HG03565 (cell line): ENCODE data around the gene ZNF385C.

Experiments
- ATAC-seq: cut with Tn5 transposase; IDR thresholded peaks from one replicate; pipeline ENCODE4 v1.9.1; 2021; ENCODE audit warnings: mild to moderate bottlenecking, moderate library complexity; ENCODE audit not compliant: unreplicated experiment

Gene ZNF385C

DNA sequence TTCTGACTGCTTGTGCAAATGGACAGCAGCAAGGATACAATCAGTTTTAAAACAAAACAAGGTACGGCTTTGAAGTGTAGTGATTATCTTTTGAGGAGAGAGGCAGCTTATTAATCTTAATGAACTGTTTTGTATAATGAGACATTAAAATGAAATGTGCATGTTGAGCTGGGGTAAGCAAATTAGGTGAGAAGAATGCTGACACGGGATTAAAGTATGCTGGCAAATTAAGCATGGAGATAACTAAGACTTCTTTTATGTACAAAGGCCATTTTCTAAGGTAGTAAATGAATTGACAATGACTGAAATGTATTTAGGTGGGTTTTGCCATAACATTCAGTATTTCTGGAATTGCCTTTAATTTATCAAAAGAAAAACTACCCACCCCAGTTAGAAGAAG is 99.8 kb downstream of the ZNF385C start:
- no peak for ATAC-seq

DNA sequence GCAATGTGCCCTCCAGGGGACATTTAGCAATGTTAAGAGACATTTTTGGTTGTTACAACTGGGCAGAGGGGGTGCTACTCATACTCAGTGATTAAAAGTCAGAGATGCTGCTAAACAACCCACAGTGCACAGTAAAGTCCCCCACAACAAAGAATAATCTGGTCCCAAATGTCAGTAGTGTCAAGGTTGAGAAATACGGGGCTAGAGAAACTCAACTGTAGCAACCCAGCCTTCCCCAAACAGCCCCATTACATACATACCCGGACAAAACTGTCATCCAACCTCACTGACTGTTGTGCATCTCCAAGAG is 101.5 kb downstream of the ZNF385C start:
- ATAC-seq: no peak

DNA sequence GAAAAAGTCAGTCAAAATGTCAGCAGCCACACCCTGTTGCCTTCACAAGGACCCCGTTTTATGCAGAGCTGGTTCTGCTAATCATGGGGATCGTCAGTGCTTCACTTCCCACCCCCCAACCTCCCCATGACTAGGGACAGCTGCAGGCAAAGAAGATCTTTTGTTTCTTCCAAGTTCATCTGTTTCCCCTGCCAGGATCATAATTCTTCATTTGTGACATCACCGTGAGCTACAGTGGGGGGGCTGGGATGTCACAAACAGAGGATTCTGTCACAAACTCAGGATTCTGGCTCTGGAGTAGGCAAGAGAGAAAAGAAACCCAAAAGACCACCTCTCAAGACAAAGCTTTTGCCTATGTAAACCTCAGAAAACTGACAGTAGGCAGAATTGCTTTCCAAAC is 105.7 kb downstream of the ZNF385C start:
- no peak for ATAC-seq

DNA sequence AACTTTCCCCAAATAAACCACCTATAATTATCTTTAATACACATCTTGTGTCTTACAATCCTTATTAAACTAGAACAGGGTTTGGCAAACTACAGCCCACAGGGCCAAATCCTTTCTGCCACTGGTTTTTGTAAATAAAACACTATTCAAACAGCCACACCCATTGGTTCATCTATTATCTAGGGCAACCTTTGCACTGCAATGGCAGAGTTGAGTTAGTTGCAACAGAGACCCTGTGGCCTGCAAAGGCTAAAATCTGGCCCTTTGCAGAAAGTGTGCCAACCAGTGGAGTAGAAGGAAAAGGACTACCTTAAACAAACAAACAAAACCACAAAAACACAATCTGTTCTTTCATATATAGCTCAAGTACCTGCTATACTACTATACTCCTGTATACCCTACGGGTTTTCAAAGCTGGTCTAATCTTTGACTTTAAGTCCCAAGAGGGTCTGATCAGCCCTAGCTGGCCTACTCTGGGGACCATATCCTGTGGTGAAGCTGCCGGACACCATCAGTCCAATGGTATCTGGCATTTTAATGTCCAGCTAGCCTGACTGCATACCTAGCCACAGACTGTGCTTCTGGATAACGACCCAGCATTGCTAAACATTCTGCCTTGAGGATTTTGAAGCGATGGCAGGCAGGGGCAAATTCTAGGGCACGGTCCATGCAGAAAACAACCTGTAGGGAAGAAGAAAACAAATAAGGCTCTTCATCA is 108.4 kb downstream of the ZNF385C start:
- no peak for ATAC-seq

DNA sequence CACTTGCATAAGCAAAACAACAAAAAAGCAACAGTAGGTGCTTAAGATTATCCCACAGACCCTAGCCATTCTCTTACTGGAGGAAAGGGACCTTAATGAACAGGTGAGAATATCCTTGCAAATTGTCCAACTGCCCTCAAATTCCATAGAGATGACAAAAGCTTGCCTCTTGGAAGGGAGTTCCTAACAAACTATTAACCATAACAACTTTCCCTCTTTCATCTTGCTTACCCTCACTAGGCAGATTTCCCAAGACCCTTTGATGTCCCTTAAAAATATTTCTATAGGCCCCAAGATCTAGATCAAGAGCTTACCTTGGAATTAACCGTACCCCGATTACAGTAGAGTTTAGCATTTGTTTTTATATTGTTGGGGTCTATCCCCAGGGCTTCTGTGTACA is 109.9 kb downstream of the ZNF385C start:
- no peak for ATAC-seq

DNA sequence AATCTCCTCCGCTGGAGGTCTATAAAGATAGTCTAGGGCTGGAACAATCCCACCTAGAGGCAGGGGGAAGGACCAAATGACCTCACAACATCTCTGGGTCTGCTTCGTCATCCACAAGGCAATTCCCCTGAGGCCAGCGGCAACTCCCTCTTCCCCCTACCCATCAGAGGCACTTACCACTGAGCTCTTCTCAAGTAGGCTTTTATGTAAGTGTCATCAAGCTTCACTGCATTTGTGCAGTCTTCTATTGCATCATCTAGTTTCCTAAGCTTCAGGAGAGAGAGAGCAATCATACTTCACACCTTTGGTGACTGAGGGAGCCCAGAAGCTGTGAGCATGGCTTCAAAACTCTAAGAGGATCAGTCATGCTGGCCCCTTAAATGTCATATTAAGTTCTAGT is 110.6 kb downstream of the ZNF385C start:
- ATAC-seq: no peak

DNA sequence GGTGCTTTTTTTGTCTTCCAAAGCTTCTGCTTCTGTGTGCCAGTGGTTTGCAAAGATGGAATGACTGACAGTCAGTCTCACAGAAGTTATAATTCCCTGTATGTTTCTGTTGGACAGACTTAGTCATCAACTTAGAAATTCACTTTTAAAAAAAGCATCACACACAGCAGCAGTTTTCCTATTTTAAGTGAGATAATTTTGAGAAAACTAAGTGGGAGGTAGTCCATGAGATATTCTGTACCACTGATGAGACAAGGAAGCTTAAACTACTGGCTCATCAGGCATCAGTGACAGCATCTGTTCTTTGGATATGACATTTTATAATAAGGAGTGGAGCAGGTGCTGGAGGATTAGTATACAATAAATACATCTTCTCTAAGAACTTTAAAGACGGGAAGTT is 111.6 kb downstream of the ZNF385C start:
- no peak for ATAC-seq

DNA sequence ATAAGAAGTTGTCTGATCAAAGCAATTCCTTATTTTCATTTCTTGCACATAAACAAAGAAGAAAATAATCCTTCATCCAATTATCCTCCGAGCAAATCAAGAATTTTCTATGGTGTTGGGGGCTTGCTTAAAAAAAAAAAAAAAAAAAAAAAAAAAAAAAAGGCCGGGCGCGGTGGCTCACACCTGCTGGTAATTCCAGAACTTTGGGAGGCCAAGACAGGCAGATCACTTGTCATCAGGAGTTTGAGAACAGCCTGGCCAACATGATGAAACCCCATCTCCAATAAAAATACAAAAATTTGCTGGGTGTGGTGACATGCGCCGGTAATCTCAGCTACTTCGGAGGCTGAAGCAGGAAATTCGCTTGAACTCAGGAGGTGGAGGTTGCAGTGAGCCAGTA is 112.4 kb downstream of the ZNF385C start:
- no peak for ATAC-seq

DNA sequence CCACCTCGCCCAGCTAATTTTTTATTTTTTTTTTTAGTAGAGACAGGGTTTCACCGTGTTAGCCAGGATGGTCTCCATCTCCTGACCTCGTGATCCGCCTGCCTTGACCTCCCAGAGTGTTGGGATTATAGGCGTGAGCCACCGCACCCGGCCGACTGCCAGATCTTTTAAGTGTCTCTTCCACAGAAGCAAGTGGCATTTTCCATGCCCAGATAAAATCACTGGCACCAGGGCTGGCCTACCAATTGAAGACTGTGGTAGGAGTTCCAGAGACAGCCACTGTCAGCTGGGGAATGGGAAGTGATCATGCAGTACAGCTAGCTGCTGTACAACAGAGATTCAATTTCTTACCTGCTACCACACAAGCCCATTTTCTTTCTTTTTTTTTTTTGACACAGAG is 113.8 kb downstream of the ZNF385C start:
- ATAC-seq: no peak

DNA sequence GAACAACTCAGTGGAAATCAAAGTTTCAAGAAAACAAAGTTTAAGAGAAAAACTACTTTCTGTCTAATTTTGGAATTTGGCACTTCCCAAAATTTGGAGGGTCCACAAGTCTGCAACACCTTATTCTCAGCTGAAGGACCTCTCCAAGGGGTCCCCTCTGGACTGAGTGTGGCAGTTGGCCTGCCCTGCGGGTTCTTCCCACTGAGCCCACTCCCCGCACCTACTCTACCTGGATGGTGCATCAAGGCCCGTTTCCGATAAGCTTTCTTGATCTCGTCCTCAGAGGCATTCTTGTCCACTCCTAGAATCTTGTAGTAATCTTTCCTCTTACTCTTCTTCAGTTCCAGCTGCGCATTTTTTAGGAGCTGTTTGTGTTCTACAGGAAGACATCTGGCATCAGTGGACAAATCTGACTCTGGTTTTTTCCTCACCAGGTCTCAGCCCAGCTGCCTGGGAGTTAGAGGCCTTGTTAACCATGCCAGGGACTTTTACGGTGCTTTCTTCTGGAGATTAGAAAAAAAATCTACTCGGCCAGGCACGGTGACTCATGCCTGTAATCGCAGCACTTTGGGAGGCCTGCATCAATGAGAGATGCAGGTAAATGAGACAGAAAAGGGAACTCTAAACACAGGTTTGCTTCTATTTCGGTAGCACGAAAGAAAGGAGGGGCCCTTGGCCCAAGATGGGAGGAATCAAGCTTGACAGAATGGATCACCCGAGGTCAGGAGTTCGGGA is 116.1 kb downstream of the ZNF385C start:
- ATAC-seq: no peak

DNA sequence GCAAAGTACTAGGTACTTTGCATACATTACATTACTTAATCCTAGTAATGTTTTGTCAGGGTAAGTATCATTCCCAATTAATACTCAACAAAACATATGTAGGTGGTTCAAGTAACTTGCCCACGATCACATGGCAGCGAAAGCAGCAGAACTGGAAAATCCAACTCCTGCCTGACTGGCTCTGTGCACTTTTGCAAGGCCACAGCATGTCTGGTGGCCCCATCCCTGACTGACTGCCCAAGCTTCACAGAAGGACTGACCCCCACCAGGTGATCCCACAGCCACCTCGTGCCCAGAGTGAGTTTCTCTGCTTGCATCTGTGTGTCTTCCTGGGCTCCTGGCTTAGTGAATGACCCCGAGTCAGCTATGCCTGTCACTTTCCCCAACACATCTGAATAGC is 120.3 kb downstream of the ZNF385C start:
- no peak for ATAC-seq

DNA sequence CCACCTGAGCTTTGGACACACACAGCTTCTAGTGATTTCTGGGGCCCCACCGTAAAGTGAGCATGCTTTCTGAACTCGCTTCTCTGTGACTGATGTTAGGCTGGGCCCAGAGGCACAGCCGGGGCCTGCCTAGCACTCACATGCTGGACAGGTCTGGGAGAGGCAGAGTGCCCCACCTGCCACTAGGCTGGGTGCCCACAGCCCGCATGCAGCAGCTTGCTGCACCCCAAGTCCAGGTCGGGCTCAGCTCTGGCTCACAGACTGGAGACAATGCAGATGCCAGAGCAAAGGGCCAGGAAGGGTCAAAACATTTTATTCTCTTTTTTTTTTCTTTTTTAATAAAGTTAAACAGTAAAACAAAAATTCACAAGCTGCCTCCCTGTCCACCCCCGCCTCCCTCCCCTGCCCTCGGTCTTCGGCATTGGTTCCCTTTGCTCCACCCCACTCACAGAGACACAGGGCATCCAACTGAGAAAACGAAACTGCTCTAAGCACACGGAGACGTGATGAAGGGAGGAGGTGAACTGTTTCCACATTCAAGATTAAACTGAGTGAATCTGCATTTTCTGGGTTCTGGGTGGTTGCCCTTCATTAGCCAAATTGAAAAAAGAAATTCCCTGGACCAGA is 122.0 kb downstream of the ZNF385C start:
- ATAC-seq: no peak
